ENCODE data around the gene SGPP1.
A peak's percentile ranks its signal among the peaks of the same experiment; 100 is the strongest.

- no peak for TF ChIP-seq EZH2 (IDR thresholded peaks at IDR 0.05)
- no peak for TF ChIP-seq EZH2phosphoT487 (IDR thresholded peaks at IDR 0.05; ENCODE audit: borderline replicate concordance)
- TF ChIP-seq CTCF (IDR thresholded peaks at IDR 0.05 in 2 of 3, conservative IDR thresholded peaks at IDR 0.05 in 1 of 3; ENCODE audit: borderline replicate concordance in 1 of 3, insufficient read depth in 1 of 3, low read depth in 2 of 3, low read length in 2 of 3): peak in 1 of 3 experiments; percentile 20; a peak in 2 of 6 replicates
- TF ChIP-seq REST (IDR thresholded peaks at IDR 0.05; ENCODE audit: low read depth): no peak
- TF ChIP-seq POLR2A (IDR thresholded peaks at IDR 0.05; ENCODE audit: borderline replicate concordance, extremely low read depth, insufficient read depth, insufficient read length): peak; percentile 32
- TF ChIP-seq SP1 (IDR thresholded peaks at IDR 0.05; ENCODE audit: low read depth): peak; percentile 61
Measured at GRCh38 chr14:63727736-63728728, at the start of gene SGPP1.

All from HCT116 (cell line).